HUES48 (cell line): Measurements from ENCODE around the gene ISCU.

Source experiments
- H3K27ac ChIP-seq: one replicate; pipeline ENCODE4 v1.7.0; 2013; ENCODE audit warnings: low read depth, low read length, inconsistent platforms
- H3K27me3 ChIP-seq: 2 replicates; pipeline ENCODE4 v1.6.1; 2013; ENCODE audit warnings: mild to moderate bottlenecking, low read length; ENCODE audit not compliant: control insufficient read depth, insufficient read depth
- H3K36me3 ChIP-seq: 2 replicates; pipeline ENCODE4 v1.6.1; 2013; ENCODE audit warnings: low read length; ENCODE audit not compliant: control insufficient read depth, insufficient read depth
- H3K4me1 ChIP-seq: 2 replicates; pipeline ENCODE4 v1.6.1; 2013; ENCODE audit warnings: mild to moderate bottlenecking, low read length; ENCODE audit not compliant: control insufficient read depth, insufficient read depth
- H3K4me3 ChIP-seq: 2 replicates; pipeline ENCODE4 v1.5.1; 2013; ENCODE audit warnings: mild to moderate bottlenecking, low read depth, low read length
- H3K9ac ChIP-seq: 2 replicates; pipeline ENCODE4 v1.6.1; 2013; ENCODE audit warnings: mild to moderate bottlenecking, low read depth, low read length, moderate library complexity
- H3K9me3 ChIP-seq: 2 replicates; pipeline ENCODE4 v1.6.1; 2013; ENCODE audit warnings: low read length; ENCODE audit not compliant: control insufficient read depth, insufficient read depth

The ISCU gene

GRCh38 chr12:108563804-108564151 lies 1.4 kb downstream of the ISCU start:
- Histone ChIP-seq H3K4me1 (peaks cover 8% of the 10 kb centered on the region), H3K36me3 (peaks cover 54% of the 10 kb centered on the region), H3K4me3 (peak overlapping the region; percentile 99), H3K27ac (no peak overlapping the region), H3K9ac (no peak overlapping the region), H3K9me3 (no peaks in the 10 kb centered on the region), H3K27me3 (no peaks in the 10 kb centered on the region)

GRCh38 chr12:108564724-108565123 lies 2.3 kb downstream of the ISCU start:
- no peaks in the 10 kb centered on the region for H3K9me3 ChIP-seq
- no peak overlapping the region for H3K4me3 ChIP-seq
- no peak overlapping the region for H3K27ac ChIP-seq
- H3K27me3 ChIP-seq, result no peaks in the 10 kb centered on the region
- peaks cover 3% of the 10 kb centered on the region; the same call in 1 of the 2 replicates for H3K4me1 ChIP-seq
- no peak overlapping the region for H3K9ac ChIP-seq
- H3K36me3 ChIP-seq, result peaks cover 59% of the 10 kb centered on the region

GRCh38 chr12:108565146-108565545 lies 2.8 kb downstream of the ISCU start:
- no peak overlapping the region for H3K9ac ChIP-seq
- H3K4me3 ChIP-seq, result no peak overlapping the region
- no peaks in the 10 kb centered on the region for H3K9me3 ChIP-seq
- no peaks in the 10 kb centered on the region for H3K27me3 ChIP-seq
- H3K36me3 ChIP-seq, result peaks cover 60% of the 10 kb centered on the region
- no peaks in the 10 kb centered on the region for H3K4me1 ChIP-seq
- H3K27ac ChIP-seq, result no peak overlapping the region

- Histone ChIP-seq H3K27ac (no peak overlapping the region), H3K9me3 (no peaks in the 10 kb centered on the region), H3K9ac (no peak overlapping the region), H3K27me3 (no peaks in the 10 kb centered on the region), H3K4me1 (no peaks in the 10 kb centered on the region), H3K4me3 (no peak overlapping the region), H3K36me3 (peaks cover 60% of the 10 kb centered on the region)
Measured at GRCh38 chr12:108565976-108566375, 3.6 kb downstream of the ISCU start.

GRCh38 chr12:108566452-108566851 lies 4.1 kb downstream of the ISCU start:
- Histone ChIP-seq H3K9ac (no peak overlapping the region), H3K4me3 (no peak overlapping the region), H3K36me3 (peaks cover 60% of the 10 kb centered on the region), H3K4me1 (no peaks in the 10 kb centered on the region), H3K27ac (no peak overlapping the region), H3K27me3 (no peaks in the 10 kb centered on the region), H3K9me3 (no peaks in the 10 kb centered on the region)

- H3K9ac ChIP-seq, result no peak overlapping the region
- H3K27ac ChIP-seq, result no peak overlapping the region
- peaks cover 60% of the 10 kb centered on the region for H3K36me3 ChIP-seq
- H3K4me1 ChIP-seq, result no peaks in the 10 kb centered on the region
- H3K4me3 ChIP-seq, result no peak overlapping the region
- no peaks in the 10 kb centered on the region for H3K9me3 ChIP-seq
- H3K27me3 ChIP-seq, result no peaks in the 10 kb centered on the region
Measured at GRCh38 chr12:108567406-108568337, 5.3 kb downstream of the ISCU start.

GRCh38 chr12:108568338-108569154 lies 6.2 kb downstream of the ISCU start:
- no peak overlapping the region for H3K27ac ChIP-seq
- H3K9me3 ChIP-seq, result no peaks in the 10 kb centered on the region
- H3K4me3 ChIP-seq, result no peak overlapping the region
- no peaks in the 10 kb centered on the region for H3K27me3 ChIP-seq
- no peak overlapping the region for H3K9ac ChIP-seq
- peaks cover 60% of the 10 kb centered on the region for H3K36me3 ChIP-seq
- H3K4me1 ChIP-seq, result no peaks in the 10 kb centered on the region

GRCh38 chr12:108570743-108571608 lies 8.6 kb downstream of the ISCU start:
- H3K4me1 ChIP-seq, result no peaks in the 10 kb centered on the region
- no peak overlapping the region for H3K4me3 ChIP-seq
- no peak overlapping the region for H3K27ac ChIP-seq
- peaks cover 39% of the 10 kb centered on the region for H3K36me3 ChIP-seq
- H3K9me3 ChIP-seq, result no peaks in the 10 kb centered on the region
- no peak overlapping the region for H3K9ac ChIP-seq
- H3K27me3 ChIP-seq, result no peaks in the 10 kb centered on the region

GRCh38 chr12:108571609-108572165 lies 9.3 kb downstream of the ISCU start:
- no peak overlapping the region for H3K27ac ChIP-seq
- no peaks in the 10 kb centered on the region for H3K27me3 ChIP-seq
- no peak overlapping the region for H3K9ac ChIP-seq
- H3K4me3 ChIP-seq, result no peak overlapping the region
- H3K36me3 ChIP-seq, result peaks cover 31% of the 10 kb centered on the region
- H3K9me3 ChIP-seq, result no peaks in the 10 kb centered on the region
- H3K4me1 ChIP-seq, result no peaks in the 10 kb centered on the region

GRCh38 chr12:108572166-108572790 lies 9.9 kb downstream of the ISCU start:
- no peak overlapping the region for H3K9ac ChIP-seq
- no peak overlapping the region for H3K27ac ChIP-seq
- peaks cover 26% of the 10 kb centered on the region for H3K36me3 ChIP-seq
- no peaks in the 10 kb centered on the region for H3K9me3 ChIP-seq
- H3K4me3 ChIP-seq, result no peak overlapping the region
- no peaks in the 10 kb centered on the region for H3K4me1 ChIP-seq
- no peaks in the 10 kb centered on the region for H3K27me3 ChIP-seq
